ENCODE results near the gene SLC23A1.

- no peak for TF ChIP-seq CTCF (IDR thresholded peaks at IDR 0.05)
- TF ChIP-seq POLR2AphosphoS5 (IDR thresholded peaks at IDR 0.05; ENCODE audit: low read depth, low read length) = no peak
- TF ChIP-seq TCF7L2 (IDR thresholded peaks at IDR 0.05; ENCODE audit: low read depth, low read length) = no peak
These were observed 31.6 kb upstream of the SLC23A1 start for GRCh38 chr5:139414581-139415130.

Data from Panc1 (cell line).